H9 (cell line): ENCODE measurements around the gene TERT. TPM values are rescaled to one million over a fixed set of nuclear protein-coding genes. Genes with fewer than 3 reads are reported as not detected.

Source experiments
- DNase-seq: peaks from one replicate; pipeline ENCODE4 v3.0.0-alpha.2; 2017
- H2AFZ ChIP-seq: one replicate; pipeline ENCODE4 v1.6.1; 2013; ENCODE audit warnings: mild to moderate bottlenecking, low read length, control low read depth, moderate library complexity
- H2AK5ac ChIP-seq: 2 replicates; pipeline ENCODE4 v1.6.1; 2013; ENCODE audit warnings: low read length, control low read depth, mixed read lengths; ENCODE audit not compliant: insufficient read length
- H2BK120ac ChIP-seq: one replicate; pipeline ENCODE4 v1.6.1; 2013; ENCODE audit warnings: low read depth, mild to moderate bottlenecking, low read length, control low read depth, inconsistent platforms; ENCODE audit not compliant: poor library complexity, severe bottlenecking
- H2BK12ac ChIP-seq: 2 replicates; pipeline ENCODE4 v1.6.1; 2013; ENCODE audit warnings: low read length, control low read depth, mixed read lengths, low read depth; ENCODE audit not compliant: insufficient read length
- H2BK15ac ChIP-seq: 2 replicates; pipeline ENCODE4 v1.6.1; 2013; ENCODE audit warnings: low read depth, low read length, control low read depth
- H2BK20ac ChIP-seq: one replicate; pipeline ENCODE4 v1.6.1; 2013; ENCODE audit warnings: low read depth, mild to moderate bottlenecking, low read length, control low read depth, inconsistent platforms; ENCODE audit not compliant: poor library complexity, severe bottlenecking
- H2BK5ac ChIP-seq: 2 replicates; pipeline ENCODE4 v1.6.1; 2013; ENCODE audit warnings: low read length, control low read depth, mixed read lengths; ENCODE audit not compliant: insufficient read length
- H3K14ac ChIP-seq: 2 replicates; pipeline ENCODE4 v1.6.1; 2013; ENCODE audit warnings: low read length, control low read depth; ENCODE audit not compliant: insufficient read depth
- H3K18ac ChIP-seq: 2 replicates; pipeline ENCODE4 v1.6.1; 2013; ENCODE audit warnings: low read depth, mild to moderate bottlenecking, mixed read lengths, low read length, control low read depth; ENCODE audit not compliant: insufficient read length
- H3K23ac ChIP-seq: 2 replicates; pipeline ENCODE4 v1.6.1; 2013; ENCODE audit warnings: low read length, control low read depth, mixed read lengths, low read depth; ENCODE audit not compliant: insufficient read length
- H3K23me2 ChIP-seq: 2 replicates; pipeline ENCODE4 v1.6.1; 2013; ENCODE audit warnings: low read depth, mild to moderate bottlenecking, mixed read lengths, low read length, control low read depth; ENCODE audit not compliant: insufficient read length, poor library complexity, severe bottlenecking
- H3K27ac ChIP-seq: 2 replicates; pipeline ENCODE4 v1.5.1; 2013; ENCODE audit warnings: low read length, control low read depth, mixed read lengths, low read depth; ENCODE audit not compliant: insufficient read length
- H3K27me3 ChIP-seq: 2 replicates; pipeline ENCODE4 v1.6.1; 2013; ENCODE audit warnings: low read length, control low read depth, inconsistent platforms; ENCODE audit not compliant: insufficient read depth
- H3K4ac ChIP-seq: 2 replicates; pipeline ENCODE4 v1.6.1; 2013; ENCODE audit warnings: low read depth, mild to moderate bottlenecking, control low read depth, inconsistent platforms, low read length, moderate library complexity
- H3K4me1 ChIP-seq: 2 replicates; pipeline ENCODE4 v1.6.1; 2013; ENCODE audit warnings: low read length, control low read depth, inconsistent platforms; ENCODE audit not compliant: insufficient read depth
- H3K4me2 ChIP-seq: 2 replicates; pipeline ENCODE4 v1.6.1; 2013; ENCODE audit warnings: low read length, control low read depth, mixed read lengths; ENCODE audit not compliant: insufficient read length, insufficient read depth
- H3K56ac ChIP-seq: 2 replicates; pipeline ENCODE4 v1.6.1; 2013; ENCODE audit warnings: low read depth, mild to moderate bottlenecking, mixed read lengths, low read length, control low read depth; ENCODE audit not compliant: insufficient read length
- H3K79me1 ChIP-seq: 2 replicates; pipeline ENCODE4 v1.6.1; 2013; ENCODE audit warnings: low read depth, mild to moderate bottlenecking, moderate library complexity, low read length, control low read depth, inconsistent platforms; ENCODE audit not compliant: insufficient read depth, poor library complexity, severe bottlenecking
- H3K79me2 ChIP-seq: 2 replicates; pipeline ENCODE4 v1.6.1; 2013; ENCODE audit warnings: low read length, control low read depth, inconsistent platforms; ENCODE audit not compliant: insufficient read depth
- H3K9ac ChIP-seq: 2 replicates; pipeline ENCODE4 v1.6.1; 2013; ENCODE audit warnings: low read length, control low read depth, mixed read lengths; ENCODE audit not compliant: insufficient read length; ENCODE audit errors: extremely low read depth
- H3K9me3 ChIP-seq: one replicate; pipeline ENCODE4 v1.6.1; 2013; ENCODE audit warnings: low read depth, low read length, inconsistent platforms; ENCODE audit not compliant: control insufficient read depth
- H3T11ph ChIP-seq: one replicate; pipeline ENCODE4 v1.6.1; 2013; ENCODE audit warnings: mild to moderate bottlenecking, low read length, control low read depth, inconsistent platforms
- H4K20me1 ChIP-seq: one replicate; pipeline ENCODE4 v1.6.1; 2013; ENCODE audit not compliant: control insufficient read depth, insufficient read length, insufficient read depth
- H4K5ac ChIP-seq: 2 replicates; pipeline ENCODE4 v1.6.1; 2013; ENCODE audit warnings: low read depth, mild to moderate bottlenecking, mixed read lengths, low read length, control low read depth; ENCODE audit not compliant: insufficient read length
- H4K8ac ChIP-seq: replicated peaks from 2 replicates; pipeline ENCODE4 v1.6.1; 2013; ENCODE audit warnings: low read length, control low read depth, mixed read lengths, low read depth; ENCODE audit not compliant: insufficient read length
- H4K91ac ChIP-seq: 2 replicates; pipeline ENCODE4 v1.6.1; 2013; ENCODE audit warnings: low read depth, mild to moderate bottlenecking, moderate library complexity, mixed read lengths, low read length, control low read depth; ENCODE audit not compliant: insufficient read length
- H3K27ac Mint-ChIP-seq, 3 experiments: 2 replicates in 2 of 3; 3 replicates in 1 of 3; pipeline ENCODE4 v1.8.0; 2020 to 2021; ENCODE audit warnings: mixed read lengths in 3 of 3, mild to moderate bottlenecking in 1 of 3, moderate library complexity in 1 of 3
- H3K27me3 Mint-ChIP-seq: 2 replicates; pipeline ENCODE4 v1.8.0; 2021; ENCODE audit warnings: low read depth, mild to moderate bottlenecking, moderate library complexity, mixed read lengths
- H3K36me3 Mint-ChIP-seq, 3 experiments: 2 replicates in 2 of 3; 3 replicates in 1 of 3; pipeline ENCODE4 v1.8.0; 2020 to 2021; ENCODE audit warnings: low read depth in 3 of 3, mixed read lengths in 3 of 3; ENCODE audit not compliant: insufficient read depth in 1 of 3
- H3K4me1 Mint-ChIP-seq, 2 experiments: 2 replicates each; pipeline ENCODE4 v1.8.0; 2020; ENCODE audit warnings: mixed read lengths in 2 of 2
- H3K4me3 Mint-ChIP-seq, 2 experiments: 2 replicates in 1 of 2; 3 replicates in 1 of 2; pipeline ENCODE4 v1.8.0; 2020 to 2021; ENCODE audit warnings: mild to moderate bottlenecking in 2 of 2, mixed read lengths in 2 of 2, moderate library complexity in 1 of 2
- H3K9me3 Mint-ChIP-seq, 2 experiments: 2 replicates in 1 of 2; 3 replicates in 1 of 2; pipeline ENCODE4 v1.8.0; 2020; ENCODE audit warnings: mild to moderate bottlenecking in 2 of 2, mixed read lengths in 2 of 2, moderate library complexity in 1 of 2
- CTCF ChIP-seq: fragments of 200-600 bp; sonication (generic); conservative IDR thresholded peaks from 3 replicates; pipeline ENCODE4 v1.8.0; 2021; ENCODE audit warnings: antibody characterized with exemption, mild to moderate bottlenecking
- WGBS: extraction: QIAGEN DNeasy Blood & Tissue Kit; methylation state at CpG from one replicate; pipeline ENCODE4 v1.1.7; 2013; ENCODE audit warnings: missing lambda C conversion rate, low lambda C conversion rate, mixed read lengths; ENCODE audit not compliant: insufficient read length; ENCODE audit errors: extremely low coverage; 5-methylcytosine and 5-hydroxymethylcytosine counted together
- total RNA-seq: library from RNA; stranded (reverse); gene quantifications from 2 replicates; pipeline ENCODE4 v1.2.1, GENCODE V29; 2021

TERT gene
- total RNA-seq, 1 experiment from 2014 or later = 15.5 TPM

GRCh38 chr5:1219768-1220100 is 75.1 kb downstream of the TERT start:
- no peak overlapping the region for H2BK120ac ChIP-seq
- H3K23ac ChIP-seq = no peak overlapping the region
- no peaks in the 10 kb centered on the region for H3K27me3 ChIP-seq
- no peaks in the 10 kb centered on the region for H3K4me1 ChIP-seq
- H3K18ac ChIP-seq = no peak overlapping the region
- no peak overlapping the region for H3K4me3 Mint-ChIP-seq
- no peaks in the 10 kb centered on the region for H3K9me3 ChIP-seq
- peak overlapping the region in 1 of 3 experiments; percentile 57; a peak in 1 of 7 replicates for H3K27ac Mint-ChIP-seq
- H2AK5ac ChIP-seq = no peak overlapping the region
- no peak for TF ChIP-seq CTCF
- no peaks in the 10 kb centered on the region for H3K23me2 ChIP-seq
- H2BK12ac ChIP-seq = no peak overlapping the region
- no peak overlapping the region for H2BK20ac ChIP-seq
- H4K8ac ChIP-seq = no peak overlapping the region
- no peak overlapping the region for H3K4ac ChIP-seq
- H3K4me2 ChIP-seq = no peak overlapping the region
- H2BK5ac ChIP-seq = no peak overlapping the region
- H3K9me3 Mint-ChIP-seq = peaks cover 0 to 8% of the 10 kb centered on the region in 2 experiments; a peak in 3 of 5 replicates
- H3K79me1 ChIP-seq = no peaks in the 10 kb centered on the region
- no peak for DNase-seq
- H4K5ac ChIP-seq = no peak overlapping the region
- H3K14ac ChIP-seq = no peak overlapping the region
- peaks cover 3 to 6% of the 10 kb centered on the region in 2 experiments; a peak in 2 of 4 replicates for H3K4me1 Mint-ChIP-seq
- H4K20me1 ChIP-seq = no peaks in the 10 kb centered on the region
- H3K27me3 Mint-ChIP-seq = peaks cover 10% of the 10 kb centered on the region
- H3K56ac ChIP-seq = no peak overlapping the region
- H2AFZ ChIP-seq = no peak overlapping the region
- no peak overlapping the region for H4K91ac ChIP-seq
- no CpG with 5 or more reads among the region's 11 CpGs for WGBS
- no peaks in the 10 kb centered on the region; a peak in 1 of 7 replicates for H3K36me3 Mint-ChIP-seq
- H3K79me2 ChIP-seq = no peaks in the 10 kb centered on the region
- no peak overlapping the region for H3K9ac ChIP-seq
- H3K27ac ChIP-seq = no peak overlapping the region
- no peak overlapping the region for H3T11ph ChIP-seq
- H2BK15ac ChIP-seq = no peak overlapping the region
